ENCODE data around the gene TRHDE.

DNA sequence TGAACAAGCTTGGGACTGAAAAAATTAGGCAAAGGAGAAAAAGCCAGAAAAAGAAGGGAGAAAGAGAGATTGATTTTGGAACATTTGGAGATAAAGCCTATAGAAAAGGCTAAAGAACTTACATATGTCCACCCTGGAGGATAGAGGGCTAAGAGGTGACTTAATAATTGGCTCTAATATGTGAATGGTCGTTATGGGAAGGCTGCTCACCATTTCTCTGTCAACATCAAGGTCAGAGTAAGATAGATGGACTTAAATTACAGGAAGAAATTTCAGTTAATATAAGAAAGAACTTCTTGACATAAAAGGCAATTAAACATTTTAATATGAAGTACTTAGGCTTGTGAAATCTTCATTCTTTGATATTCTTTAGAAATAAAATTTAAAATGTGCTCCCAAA is 238.6 kb downstream of the TRHDE start:
- TF ChIP-seq, protein P1, sequence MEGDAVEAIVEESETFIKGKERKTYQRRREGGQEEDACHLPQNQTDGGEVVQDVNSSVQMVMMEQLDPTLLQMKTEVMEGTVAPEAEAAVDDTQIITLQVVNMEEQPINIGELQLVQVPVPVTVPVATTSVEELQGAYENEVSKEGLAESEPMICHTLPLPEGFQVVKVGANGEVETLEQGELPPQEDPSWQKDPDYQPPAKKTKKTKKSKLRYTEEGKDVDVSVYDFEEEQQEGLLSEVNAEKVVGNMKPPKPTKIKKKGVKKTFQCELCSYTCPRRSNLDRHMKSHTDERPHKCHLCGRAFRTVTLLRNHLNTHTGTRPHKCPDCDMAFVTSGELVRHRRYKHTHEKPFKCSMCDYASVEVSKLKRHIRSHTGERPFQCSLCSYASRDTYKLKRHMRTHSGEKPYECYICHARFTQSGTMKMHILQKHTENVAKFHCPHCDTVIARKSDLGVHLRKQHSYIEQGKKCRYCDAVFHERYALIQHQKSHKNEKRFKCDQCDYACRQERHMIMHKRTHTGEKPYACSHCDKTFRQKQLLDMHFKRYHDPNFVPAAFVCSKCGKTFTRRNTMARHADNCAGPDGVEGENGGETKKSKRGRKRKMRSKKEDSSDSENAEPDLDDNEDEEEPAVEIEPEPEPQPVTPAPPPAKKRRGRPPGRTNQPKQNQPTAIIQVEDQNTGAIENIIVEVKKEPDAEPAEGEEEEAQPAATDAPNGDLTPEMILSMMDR (IDR thresholded peaks at IDR 0.05): no peak
- TF ChIP-seq POLR2A (IDR thresholded peaks at IDR 0.05) (no peak), EP300 (IDR thresholded peaks at IDR 0.05) (no peak)
